Mucosa of stomach (tissue), 1 donor: ENCODE data around the gene PRR18.
"Not testable (repeated sequence)": the region's sequence is repeated elsewhere in the genome, so short reads cannot be mapped to it uniquely, and the experiment has no call there.

Experiments
- H3K27me3 ChIP-seq: one replicate; pipeline ENCODE4 v1.7.0; 2013; ENCODE audit warnings: mild to moderate bottlenecking, low read length; ENCODE audit not compliant: control insufficient read depth, insufficient read depth
- H3K36me3 ChIP-seq: one replicate; pipeline ENCODE4 v1.7.0; 2013; ENCODE audit warnings: low read length; ENCODE audit not compliant: control insufficient read depth, insufficient read depth
- H3K4me1 ChIP-seq: one replicate; pipeline ENCODE4 v1.7.0; 2013; ENCODE audit warnings: mild to moderate bottlenecking, low read length; ENCODE audit not compliant: control insufficient read depth, insufficient read depth
- H3K4me3 ChIP-seq: one replicate; pipeline ENCODE4 v1.7.0; 2013; ENCODE audit warnings: low read length
- H3K9ac ChIP-seq: one replicate; pipeline ENCODE4 v1.7.0; 2013; ENCODE audit warnings: mild to moderate bottlenecking, low read length, moderate library complexity
- H3K9me3 ChIP-seq: one replicate; pipeline ENCODE4 v1.7.0; 2013; ENCODE audit warnings: mild to moderate bottlenecking, low read length, moderate library complexity; ENCODE audit not compliant: control insufficient read depth
- donor health status: Pancreatic carcinoma.

The PRR18 gene, protein sequence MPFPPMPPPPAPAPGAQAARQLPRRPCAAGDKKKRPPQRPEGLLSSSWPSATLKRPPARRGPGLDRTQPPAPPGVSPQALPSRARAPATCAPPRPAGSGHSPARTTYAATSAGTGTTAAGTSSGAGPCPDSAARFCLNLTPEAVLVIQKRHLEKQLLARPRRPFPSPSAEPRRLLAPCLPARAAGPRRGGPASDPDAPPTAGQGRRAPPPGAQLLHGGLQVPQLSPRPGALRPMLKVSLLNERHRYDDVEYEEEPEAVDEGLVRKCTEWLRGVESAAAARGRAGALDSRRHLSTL

DNA sequence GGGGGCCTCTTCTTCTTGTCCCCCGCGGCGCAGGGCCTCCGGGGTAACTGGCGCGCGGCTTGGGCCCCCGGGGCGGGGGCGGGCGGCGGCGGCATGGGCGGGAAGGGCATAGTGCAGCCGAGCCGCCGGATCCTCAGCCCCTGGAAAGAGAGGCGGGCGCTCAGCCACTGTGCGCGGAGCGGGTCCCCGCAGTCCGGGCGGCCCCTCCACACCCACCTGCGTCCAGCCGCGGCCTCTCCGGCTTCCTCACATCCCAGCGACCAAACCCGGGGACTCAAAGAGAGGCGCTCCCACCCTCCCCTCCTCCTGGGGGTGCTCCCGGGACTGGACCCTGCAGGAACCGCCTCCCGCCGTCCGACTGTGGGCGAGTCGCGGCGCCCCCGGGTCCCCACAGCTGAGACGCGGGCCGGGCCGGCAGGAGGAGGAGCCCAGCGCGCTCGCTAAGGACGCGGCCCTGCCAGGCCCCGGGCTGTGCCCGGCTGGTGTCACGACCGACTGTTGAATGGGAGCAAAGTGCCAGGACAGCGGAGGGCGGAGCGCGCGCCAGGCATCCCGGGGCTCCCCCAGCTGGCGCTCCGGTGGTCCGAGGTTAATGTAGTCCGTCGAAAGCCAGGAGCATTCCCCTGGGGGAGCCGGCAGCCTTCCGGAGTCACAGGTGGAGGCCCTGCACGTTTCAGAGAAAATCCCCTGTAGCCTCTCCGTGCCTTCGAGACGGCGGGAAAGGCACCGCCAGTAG lies at the start of gene PRR18:
Gene PRR18 (minus strand): TSS at position 360 of the 736 bp plus-strand sequence. CDS start 250 bp downstream, at position 110.
- peaks cover 50% of the 10 kb centered on the region for H3K27me3 ChIP-seq
- no peak within 1 kb of the TSS for H3K4me3 ChIP-seq
- no peaks in the 10 kb centered on the region for H3K36me3 ChIP-seq
- H3K9me3 ChIP-seq, result no peaks in the 10 kb centered on the region
- H3K4me1 ChIP-seq, result peaks cover 6% of the 10 kb centered on the region
- no peak within 1 kb of the TSS for H3K9ac ChIP-seq

DNA sequence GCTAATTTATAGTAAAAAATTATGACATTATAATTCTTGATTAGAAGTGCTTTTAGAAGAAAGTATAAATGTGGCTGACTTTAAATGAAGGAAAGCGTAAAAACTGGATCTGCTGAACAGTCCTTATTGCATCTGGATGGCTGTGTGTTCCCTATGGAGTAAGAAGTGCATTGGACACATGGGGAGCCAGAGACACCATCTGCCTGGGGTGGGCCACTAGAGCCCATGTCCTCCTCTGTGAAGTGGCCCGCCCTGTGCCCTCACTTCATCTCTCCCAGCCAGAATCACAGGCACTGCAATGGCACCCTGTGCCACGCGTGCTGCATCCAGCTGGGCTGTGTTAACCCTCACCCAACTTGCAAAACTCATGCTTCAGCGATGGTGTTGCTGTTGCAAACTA lies 47.4 kb upstream of the PRR18 start:
- Histone ChIP-seq H3K27me3 (no peaks in the 10 kb centered on the region), H3K9me3 (no peaks in the 10 kb centered on the region), H3K4me1 (no peaks in the 10 kb centered on the region), H3K9ac (no peak overlapping the region), H3K4me3 (no peak overlapping the region), H3K36me3 (no peaks in the 10 kb centered on the region)

DNA sequence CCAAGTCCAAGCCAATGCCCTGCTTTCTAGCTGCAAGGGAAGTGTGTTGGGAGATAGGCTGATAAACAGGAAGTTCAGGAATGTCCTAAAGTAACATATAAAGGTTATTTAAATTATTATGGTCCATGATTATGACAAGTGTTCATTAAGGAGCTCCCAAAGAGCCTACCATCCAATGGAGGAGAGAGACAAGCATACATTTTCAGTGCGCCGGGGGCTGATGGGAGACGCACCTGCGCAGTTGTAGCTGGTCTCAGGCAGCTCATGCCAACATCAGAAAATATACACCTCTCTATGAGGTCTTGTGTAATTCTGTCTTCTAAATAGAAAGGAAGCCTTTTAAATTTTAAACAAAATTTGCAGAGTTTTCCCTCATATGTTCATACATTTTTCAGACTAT lies 46.8 kb upstream of the PRR18 start:
- Histone ChIP-seq H3K4me1 (no peaks in the 10 kb centered on the region), H3K36me3 (no peaks in the 10 kb centered on the region), H3K27me3 (no peaks in the 10 kb centered on the region), H3K9ac (no peak overlapping the region), H3K4me3 (no peak overlapping the region), H3K9me3 (no peaks in the 10 kb centered on the region)

GRCh38 chr6:166354143-166354542 lies 46.0 kb upstream of the PRR18 start:
- Histone ChIP-seq H3K9me3 (no peaks in the 10 kb centered on the region), H3K4me1 (no peaks in the 10 kb centered on the region), H3K9ac (no peak overlapping the region), H3K27me3 (no peaks in the 10 kb centered on the region), H3K36me3 (no peaks in the 10 kb centered on the region), H3K4me3 (no peak overlapping the region)

DNA sequence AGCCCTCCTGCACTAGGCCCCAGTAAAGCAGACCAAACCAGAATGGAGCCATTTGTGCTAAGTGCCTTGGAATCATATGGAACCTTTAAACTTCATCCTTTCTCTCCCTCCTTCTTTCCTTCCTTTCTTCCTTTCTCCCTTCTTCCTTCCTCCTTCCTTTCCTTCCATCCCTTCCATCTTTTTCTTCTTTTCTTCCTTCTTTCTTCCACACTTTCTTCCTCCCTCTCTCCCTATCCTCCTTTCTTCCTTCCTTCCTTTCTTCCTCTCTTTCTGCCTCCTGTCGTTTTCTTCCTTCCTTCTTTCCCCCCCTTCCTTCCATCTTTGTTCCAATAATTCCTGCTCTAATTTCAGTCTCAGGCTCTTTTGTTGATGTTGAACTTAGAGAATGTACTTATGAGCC lies 45.3 kb upstream of the PRR18 start:
- Histone ChIP-seq H3K36me3 (no peaks in the 10 kb centered on the region), H3K4me1 (no peaks in the 10 kb centered on the region), H3K27me3 (no peaks in the 10 kb centered on the region), H3K9ac (no peak overlapping the region), H3K4me3 (no peak overlapping the region), H3K9me3 (no peaks in the 10 kb centered on the region)

DNA sequence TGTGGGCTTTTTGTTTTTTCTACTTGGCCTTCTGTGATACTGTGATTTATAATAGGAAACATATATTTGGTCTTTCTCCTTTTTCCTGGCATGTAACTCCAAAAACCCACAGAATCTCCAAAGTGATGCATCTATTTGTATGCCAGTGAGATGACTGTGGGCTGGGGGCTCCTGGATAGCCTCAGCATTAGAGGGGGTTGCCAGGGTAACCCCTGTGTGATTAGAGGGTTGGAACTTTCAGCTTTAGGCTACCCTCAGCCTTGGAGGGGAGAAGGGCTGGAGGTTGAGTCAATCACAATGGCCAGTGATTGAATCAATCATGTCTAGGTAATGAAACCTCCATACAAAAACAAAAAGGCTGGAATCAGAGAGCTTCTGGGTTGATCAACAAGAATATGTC lies 44.7 kb upstream of the PRR18 start:
- H3K36me3 ChIP-seq, result no peaks in the 10 kb centered on the region
- H3K9me3 ChIP-seq, result no peaks in the 10 kb centered on the region
- no peaks in the 10 kb centered on the region for H3K4me1 ChIP-seq

GRCh38 chr6:166351715-166352285 lies 43.6 kb upstream of the PRR18 start:
- no peaks in the 10 kb centered on the region for H3K9me3 ChIP-seq
- no peak overlapping the region for H3K4me3 ChIP-seq
- no peaks in the 10 kb centered on the region for H3K4me1 ChIP-seq
- no peaks in the 10 kb centered on the region for H3K27me3 ChIP-seq
- no peaks in the 10 kb centered on the region for H3K36me3 ChIP-seq
- H3K9ac ChIP-seq, result no peak overlapping the region

More for the DNA sequence above, 44.7 kb upstream of the PRR18 start:
- H3K9ac ChIP-seq, result no peak overlapping the region
- H3K27me3 ChIP-seq, result no peaks in the 10 kb centered on the region
- H3K4me3 ChIP-seq, result no peak overlapping the region

DNA sequence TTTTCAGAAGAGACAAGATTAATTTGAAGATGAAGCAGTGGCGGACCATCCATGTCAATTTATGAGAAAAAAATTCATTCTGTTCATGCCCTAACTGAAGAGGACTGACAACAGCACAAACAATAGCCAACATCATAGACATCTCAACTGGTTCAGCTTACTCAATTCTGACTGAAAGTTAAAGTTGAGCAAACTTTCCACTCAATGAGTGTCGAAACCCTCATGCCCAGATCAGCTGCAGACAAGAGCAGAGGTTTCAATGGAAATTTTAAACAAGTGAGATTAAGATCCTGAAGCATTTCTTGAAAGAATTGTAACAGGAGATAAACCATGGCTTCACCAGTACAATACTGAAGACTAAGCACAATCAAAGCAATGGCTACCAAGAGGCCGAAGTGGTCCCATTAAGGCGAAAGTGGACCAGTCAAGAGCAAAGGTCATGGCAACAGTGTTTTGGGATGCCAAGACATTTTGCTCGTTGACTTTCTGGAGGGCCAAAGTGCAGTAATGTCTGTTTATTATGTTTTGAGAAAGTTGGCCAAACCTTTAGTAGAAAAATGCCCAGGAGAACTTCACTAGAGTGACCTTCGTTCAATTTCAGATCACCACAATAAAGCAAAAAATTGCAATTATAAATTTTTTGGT lies 40.2 kb upstream of the PRR18 start:
- H3K27me3 ChIP-seq, result no peaks in the 10 kb centered on the region
- H3K4me1 ChIP-seq, result peaks cover 2% of the 10 kb centered on the region
- no peak overlapping the region for H3K9ac ChIP-seq
- H3K9me3 ChIP-seq, result no peaks in the 10 kb centered on the region
- H3K36me3 ChIP-seq, result no peaks in the 10 kb centered on the region
- no peak overlapping the region for H3K4me3 ChIP-seq

DNA sequence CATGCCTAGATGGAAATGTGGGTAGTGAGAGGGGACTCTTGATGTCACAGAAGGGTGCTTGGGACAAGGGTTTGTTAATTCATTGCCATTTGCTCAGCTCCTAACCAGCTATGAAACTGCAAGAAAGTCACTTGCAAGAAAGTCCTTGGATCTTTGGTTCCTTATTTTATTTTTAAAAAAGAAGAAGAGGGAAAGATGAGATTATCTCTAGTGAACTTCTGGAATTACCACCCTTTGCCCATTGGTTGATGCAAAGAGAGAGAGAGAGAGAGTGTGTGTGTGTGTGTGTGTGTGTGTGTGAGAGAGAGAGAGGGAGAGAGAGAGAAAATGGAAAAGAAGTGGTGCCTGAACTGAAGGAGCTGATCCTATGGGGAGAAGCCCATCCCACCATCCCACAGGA lies 38.8 kb upstream of the PRR18 start:
- Histone ChIP-seq H3K4me1 (peaks cover 4% of the 10 kb centered on the region), H3K27me3 (no peaks in the 10 kb centered on the region), H3K4me3 (no peak overlapping the region), H3K9me3 (no peaks in the 10 kb centered on the region), H3K36me3 (no peaks in the 10 kb centered on the region), H3K9ac (no peak overlapping the region)

- Histone ChIP-seq H3K9me3 (no peaks in the 10 kb centered on the region), H3K36me3 (no peaks in the 10 kb centered on the region), H3K27me3 (no peaks in the 10 kb centered on the region), H3K9ac (no peak overlapping the region), H3K4me1 (peaks cover 6% of the 10 kb centered on the region), H3K4me3 (no peak overlapping the region)
Observed at GRCh38 chr6:166346449-166346848, 38.3 kb upstream of the PRR18 start.

DNA sequence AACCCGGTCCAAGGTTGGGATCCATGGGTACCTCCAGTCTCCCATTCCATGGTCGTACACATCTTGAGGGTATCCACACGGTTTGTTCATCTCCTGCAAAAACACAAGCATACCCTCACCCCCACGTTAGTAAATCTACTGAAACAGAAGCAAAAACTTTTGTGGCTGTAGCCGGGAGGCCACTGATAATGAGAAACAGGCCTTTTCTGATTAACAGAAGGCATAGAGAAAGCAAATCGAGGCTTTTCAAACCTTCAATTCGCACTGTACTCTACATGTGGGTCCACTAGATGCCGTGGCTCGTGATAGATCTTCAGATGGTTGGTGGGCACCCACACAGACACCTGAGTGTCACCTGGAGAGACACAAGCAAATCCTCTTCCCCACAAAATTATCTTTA lies 37.5 kb upstream of the PRR18 start:
- not testable (repeated sequence) for H3K4me1 ChIP-seq, H3K9ac ChIP-seq, H3K9me3 ChIP-seq, H3K27me3 ChIP-seq, H3K36me3 ChIP-seq, H3K4me3 ChIP-seq

- H3K27me3 ChIP-seq, H3K9me3 ChIP-seq, H3K9ac ChIP-seq, H3K36me3 ChIP-seq, H3K4me3 ChIP-seq: not testable (repeated sequence)
- peaks cover 16% of the 10 kb centered on the region for H3K4me1 ChIP-seq
Observed at GRCh38 chr6:166344921-166345320, 36.7 kb upstream of the PRR18 start.
